ENCODE results near the gene PSKH1.
A peak's percentile ranks its signal among the peaks of the same experiment; 100 is the strongest.
"Not testable (repeated sequence)": the region's sequence is repeated elsewhere in the genome, so short reads cannot be mapped to it uniquely, and the experiment has no call there.

The PSKH1 gene

DNA sequence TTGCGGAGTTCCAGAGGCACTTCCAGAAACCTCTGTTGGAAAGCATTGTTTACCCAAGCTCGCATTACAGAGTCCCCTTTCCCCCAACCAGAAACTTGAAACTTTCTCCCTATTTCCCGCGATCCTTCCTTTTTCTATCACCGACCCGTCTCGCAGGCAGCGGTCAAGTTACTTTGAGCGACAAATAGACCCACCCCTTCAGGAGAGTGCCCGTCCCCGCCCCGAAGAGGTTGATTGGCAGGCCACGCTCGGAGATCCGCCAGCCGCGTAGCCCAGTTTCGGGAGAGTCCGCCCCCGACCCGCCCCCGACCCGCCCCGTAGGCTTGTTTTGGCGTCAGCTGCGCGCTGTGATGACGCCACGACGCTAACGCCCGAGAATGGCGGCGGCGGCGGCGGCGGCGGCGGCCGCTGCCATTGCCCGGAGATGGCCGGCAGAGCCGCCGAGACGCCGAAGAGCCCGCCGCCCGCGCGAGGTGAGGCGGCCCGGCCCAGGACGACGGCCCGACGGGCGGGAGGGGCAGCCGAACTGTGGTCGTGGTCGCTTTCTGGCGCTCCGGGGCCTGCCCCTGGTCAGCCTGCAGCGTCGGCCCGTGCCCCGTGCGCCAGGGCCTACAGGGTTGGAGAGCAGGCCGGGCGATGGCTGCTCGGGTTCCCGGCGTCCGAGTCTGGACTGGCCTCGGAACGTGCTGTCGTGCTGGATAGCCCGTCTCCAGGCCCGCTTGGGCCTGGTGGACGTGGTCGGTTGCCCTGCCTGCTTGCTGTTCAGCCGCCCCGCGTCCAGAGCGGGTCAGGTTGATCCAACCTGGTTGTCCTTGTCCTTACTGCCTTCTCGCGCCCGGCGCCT lies at the start of gene PSKH1:
TSS of gene PSKH1 (plus strand) at position 356 of the 844 bp plus-strand sequence. CDS start 15,496 bp downstream, outside the sequence.
- DNase-seq (ENCODE audit: low read depth in 4 of 4, low spot score in 1 of 4): peak; percentile 83 to 93 (median 92)

DNA sequence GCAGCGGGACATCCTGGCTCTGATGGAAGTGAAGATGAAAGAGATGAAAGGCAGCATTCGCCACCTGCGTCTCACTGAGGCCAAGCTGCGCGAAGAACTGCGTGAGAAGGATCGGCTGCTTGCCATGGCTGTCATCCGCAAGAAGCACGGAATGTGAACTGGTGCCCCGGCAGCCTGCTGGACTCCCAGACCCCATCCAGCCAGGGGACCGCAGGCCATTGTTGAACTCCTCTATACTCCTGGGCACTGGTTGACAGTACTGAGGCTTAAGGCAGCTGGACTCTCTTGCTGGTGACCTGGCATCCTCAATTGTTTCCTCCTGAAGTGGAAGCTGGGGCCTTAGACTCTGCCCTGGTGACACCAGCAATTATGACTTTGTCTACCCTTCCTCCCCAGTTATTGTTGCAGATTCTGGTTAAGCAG lies 49.7 kb upstream of the PSKH1 start:
- no peak for DNase-seq (ENCODE audit: low read depth in 4 of 4, low spot score in 1 of 4)

DNA sequence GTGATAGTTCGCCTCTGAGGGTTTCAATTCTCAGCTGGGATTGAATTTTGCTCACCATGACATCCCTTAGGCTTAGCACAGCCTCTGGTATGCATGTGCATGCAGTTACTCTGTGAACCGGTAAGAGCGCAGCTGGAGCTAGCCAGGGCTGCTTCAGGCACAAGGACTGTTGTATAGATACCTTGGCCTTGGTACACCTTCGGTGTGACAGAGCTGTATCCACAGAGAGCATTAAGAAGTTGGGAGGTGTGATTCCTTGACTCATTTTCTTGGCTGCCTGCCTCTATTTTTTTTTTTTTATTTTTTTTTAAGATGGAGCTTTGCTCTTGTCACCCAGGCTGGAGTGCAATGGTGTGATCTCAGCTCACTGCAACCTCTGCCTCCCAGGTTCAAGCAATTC lies 48.6 kb upstream of the PSKH1 start:
- DNase-seq (ENCODE audit: low read depth in 4 of 4, low spot score in 1 of 4): no peak

DNA sequence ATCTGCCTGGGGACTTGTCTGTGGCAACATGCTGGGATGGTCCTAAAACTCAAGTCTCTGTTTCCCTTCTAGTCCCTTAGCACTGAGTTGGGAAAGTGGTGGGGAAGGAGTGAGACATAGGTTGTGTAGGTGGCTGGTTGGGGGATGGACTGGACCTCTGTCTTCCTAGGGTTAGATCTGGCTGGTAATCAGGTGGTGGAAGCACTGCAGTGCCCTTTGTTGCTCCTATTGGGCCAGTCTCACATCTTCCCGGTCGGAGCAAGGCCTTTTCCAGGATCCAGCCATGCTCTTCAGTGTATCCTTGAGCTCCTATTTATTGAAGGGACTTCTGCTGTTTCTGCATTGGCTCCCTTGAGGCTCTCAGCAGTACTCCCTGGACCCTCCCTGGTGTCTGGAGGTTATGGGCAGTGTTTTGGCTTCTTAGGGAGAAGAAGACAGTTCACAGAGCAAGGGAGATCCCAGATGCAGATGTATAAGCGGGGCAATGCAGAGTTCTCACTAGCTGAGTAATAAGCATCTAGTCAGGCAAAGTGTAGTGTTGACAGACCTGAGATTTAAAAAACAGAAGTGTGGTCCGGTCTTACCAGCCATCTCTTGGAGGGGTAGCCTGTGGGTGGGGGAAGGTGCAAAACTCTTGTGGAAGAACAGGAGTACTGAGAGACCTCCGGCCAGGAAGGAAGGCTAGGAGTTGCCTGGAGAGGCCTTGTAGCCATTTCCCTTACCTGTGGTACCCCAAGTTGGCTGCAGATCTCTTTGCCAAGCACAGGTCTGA lies 47.6 kb upstream of the PSKH1 start:
- DNase-seq (ENCODE audit: low read depth in 4 of 4, low spot score in 1 of 4): no peak

DNA sequence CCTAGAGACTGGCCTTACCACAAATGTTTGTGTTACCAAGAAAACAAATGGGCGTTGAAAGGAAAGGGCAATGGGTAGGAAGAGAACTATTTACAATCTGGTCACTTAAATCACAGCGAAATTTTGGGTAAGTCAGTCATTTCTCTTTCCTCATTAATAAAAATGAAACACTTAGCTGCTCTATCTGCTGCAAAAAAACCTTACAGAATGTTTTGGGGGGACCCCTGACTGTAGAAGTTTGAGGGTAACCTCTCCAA lies 47.1 kb upstream of the PSKH1 start:
- DNase-seq (ENCODE audit: low read depth in 4 of 4, low spot score in 1 of 4): no peak

DNA sequence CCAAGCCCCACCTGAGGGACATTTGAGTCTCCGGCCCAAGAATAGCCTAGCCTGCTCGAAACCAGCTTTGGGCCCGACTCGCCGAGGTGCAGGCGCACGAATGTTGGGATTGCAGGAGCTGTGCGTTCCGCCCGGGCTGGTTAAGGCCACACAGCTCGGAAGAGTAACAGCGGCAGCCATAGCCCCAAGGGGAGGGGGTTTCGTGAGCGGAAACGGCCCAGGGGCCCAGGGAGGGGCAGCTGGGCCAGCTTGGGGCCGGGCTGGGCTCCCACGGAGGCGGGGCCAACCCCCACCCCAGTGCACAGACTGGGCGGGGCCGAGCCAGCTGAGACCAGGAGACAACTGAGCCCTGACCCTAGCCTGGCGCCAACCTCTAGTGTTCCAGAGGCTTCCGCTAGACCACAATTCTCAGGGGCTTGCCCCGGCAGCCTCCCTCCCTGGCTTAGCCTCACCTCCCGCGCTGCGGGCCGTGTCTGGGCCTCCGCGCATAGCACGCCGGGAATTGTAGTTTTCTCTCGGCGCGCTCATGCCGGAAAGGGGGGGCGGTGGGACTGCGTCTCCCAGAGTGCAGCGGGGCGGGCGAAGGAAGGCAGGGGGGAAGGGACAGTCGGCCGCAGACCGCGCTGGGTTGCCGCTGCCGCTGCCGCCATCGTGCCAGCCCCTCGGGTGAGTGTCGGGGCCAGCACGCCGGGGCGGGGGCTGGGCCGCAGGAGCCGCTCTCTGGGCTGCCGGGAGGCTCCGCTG lies 46.6 kb upstream of the PSKH1 start, which contains the start of gene NUTF2:
TSS of gene NUTF2 (plus strand) at position 614 of the 744 bp plus-strand sequence. CDS start 18,198 bp downstream, outside the sequence.
- DNase-seq (ENCODE audit: low read depth in 4 of 4, low spot score in 1 of 4): peak; percentile 86 to 96 (median 91)

DNA sequence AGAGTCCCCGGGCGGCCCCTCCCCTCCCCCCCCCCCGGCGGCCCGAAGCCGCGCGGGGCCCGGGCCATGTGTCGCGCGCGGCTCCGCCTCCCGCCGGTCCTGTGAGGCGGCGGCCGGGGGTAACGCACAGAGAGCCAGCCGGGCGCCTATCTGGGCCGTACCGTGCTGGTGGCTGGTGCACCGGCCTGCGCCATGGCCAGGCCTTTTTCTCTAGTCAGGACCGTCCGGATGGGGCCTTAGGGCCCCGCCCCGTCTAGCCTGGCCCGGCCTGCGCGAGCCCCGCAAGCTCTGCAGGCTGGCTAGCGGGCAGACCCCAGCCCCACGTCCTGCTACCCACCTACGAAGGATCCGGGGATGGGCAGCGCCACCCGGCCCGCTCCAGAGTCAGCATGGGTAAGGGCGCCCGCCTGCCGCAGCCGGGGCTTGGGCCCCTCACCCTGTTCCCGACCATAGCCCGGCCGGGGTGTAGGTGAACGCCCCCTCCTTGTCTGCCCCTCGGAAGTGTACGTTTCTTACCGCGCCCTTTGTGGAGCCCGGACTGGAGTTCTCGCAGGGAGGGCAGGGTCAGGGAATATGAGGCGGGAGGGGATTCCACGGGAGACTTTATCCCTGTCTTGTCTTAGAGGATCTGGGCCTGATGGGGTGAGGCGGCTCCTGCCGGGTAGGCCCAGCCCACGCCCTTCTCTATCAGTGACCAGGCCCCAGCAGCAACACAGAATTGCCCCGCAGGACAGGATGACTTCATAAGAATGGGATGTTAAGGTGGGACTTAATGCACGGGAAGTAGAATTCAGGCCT lies 45.8 kb upstream of the PSKH1 start, which contains the start of gene CENPT:
TSS of gene CENPT (minus strand) at position 630 of the 798 bp plus-strand sequence. CDS start 13,834 bp downstream, outside the sequence.
- peak in 2 of 4 experiments; percentile 19 to 59 for DNase-seq (ENCODE audit: low read depth in 4 of 4, low spot score in 1 of 4)

DNA sequence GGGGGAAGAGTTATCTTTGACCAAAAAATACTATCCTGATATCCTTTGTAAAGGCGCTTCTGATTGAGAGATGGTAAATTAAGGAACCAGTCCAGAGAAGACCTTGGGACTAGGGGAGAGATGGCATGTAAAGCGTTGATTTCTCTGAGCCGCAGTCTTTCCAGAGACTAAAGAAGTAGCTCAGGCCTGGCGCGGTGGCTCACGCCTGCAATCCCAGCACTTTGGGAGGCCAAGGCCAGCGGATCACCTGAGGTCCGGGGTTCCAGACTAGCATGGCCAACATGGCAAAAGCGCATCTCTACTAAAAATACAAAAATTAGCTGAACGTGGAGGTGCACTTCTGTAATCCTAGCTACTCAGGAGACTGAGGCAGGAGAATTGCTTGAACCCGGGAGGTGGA lies 44.9 kb upstream of the PSKH1 start:
- DNase-seq (ENCODE audit: low read depth in 4 of 4, low spot score in 1 of 4): no peak

DNA sequence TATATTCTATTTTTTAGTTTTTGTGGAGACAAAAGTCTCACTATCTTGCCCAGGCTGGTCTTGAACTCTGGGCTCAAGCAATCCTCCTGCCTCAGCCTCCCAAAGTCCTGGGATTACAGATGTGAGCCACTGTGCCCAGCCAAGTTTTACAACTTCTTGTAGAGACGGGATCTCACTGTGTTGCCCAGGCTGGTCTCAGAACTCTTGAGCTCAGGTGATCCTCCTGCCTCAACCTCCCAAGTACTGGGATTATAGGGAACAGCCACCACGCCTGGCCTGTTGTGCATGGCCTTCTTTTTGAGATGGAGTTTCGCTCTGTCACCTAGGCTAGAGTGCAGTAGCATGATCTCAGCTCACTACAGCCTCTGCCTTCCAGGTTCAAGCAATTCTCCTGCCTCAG lies 39.4 kb upstream of the PSKH1 start:
- no peak for DNase-seq (ENCODE audit: low read depth in 4 of 4, low spot score in 1 of 4)

DNA sequence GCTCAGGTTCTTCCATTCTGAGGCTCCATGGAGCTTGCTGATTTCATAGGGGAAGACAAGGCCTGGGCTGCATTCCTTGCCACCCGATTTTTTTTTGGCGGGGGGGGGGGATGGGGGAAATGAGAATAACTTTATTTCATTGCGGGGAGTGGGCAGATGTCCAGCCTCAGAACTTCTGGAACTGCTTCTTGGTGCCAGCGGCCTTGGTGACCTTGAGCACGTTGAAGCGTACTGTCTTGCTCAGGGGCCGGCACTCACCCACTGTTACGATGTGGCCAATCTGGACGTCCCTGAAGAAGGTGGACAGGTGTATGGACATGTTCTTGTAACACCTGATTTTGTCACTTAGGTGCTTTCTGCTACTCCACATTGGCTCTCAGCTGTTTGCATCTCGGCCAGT lies 37.3 kb upstream of the PSKH1 start:
- DNase-seq (ENCODE audit: low read depth in 4 of 4, low spot score in 1 of 4): no peak

DNA sequence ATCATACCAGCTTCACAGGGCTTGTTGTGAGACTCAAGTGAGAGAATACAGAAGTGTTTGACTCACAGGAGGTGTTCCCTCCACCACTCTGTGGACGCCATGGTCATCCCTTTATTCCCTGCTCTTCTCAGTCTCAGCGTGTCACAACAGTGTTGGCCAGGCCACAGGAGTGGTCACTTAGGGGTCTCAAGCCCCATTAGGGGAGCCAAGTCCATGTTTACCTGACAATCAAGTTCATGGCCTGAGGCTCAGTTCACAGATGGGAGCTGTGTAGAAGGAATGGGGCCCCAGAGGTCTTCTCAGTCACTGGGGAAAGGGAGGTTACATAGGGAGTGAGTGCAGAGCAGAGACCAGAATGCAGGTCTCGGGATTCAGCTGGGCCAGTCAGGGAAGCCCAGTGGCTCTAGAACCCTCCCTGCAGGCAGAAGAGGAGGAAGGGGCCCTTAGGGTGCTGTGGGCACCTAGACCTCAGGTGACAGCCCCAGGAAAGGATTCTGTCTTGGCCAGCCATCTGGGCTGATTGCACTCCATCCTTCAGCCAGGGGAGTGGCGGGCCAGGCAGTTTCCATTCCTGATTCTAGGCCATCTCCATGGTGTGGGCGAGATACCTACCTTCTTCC lies 36.0 kb upstream of the PSKH1 start:
- no peak for DNase-seq (ENCODE audit: low read depth in 4 of 4, low spot score in 1 of 4)

DNA sequence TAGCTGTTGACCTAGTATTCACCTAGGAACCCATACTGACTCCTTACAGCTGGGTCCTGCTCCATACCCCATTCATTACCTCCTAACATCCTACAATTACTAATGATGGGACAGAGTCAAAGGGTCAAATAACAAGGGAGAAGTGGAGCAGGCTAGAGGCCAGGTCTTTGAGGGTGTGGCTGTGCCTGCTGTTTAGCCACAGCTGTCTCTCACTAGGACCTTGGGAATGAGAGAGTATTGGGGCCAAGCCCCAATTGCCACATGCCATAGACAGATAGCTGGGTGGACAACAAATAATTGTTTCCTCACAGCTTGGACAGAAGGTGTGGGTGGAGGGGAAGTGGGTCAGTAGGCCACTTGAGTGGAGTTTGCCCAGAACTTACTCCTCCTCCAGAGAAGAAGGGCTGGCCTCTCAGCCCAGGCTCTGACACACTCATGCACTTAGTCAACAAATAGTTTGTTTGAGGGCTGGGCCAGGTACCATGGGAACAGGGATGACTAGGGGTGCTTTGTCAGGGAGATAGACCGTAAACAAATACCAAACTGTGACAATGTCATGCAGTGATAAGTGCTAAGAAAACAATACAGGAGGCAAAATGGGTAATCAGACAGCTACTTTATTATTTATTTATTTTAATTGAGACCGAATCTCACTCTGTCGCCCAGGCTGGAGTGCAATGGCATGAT lies 35.4 kb upstream of the PSKH1 start:
- DNase-seq (ENCODE audit: low read depth in 4 of 4, low spot score in 1 of 4): no peak

DNA sequence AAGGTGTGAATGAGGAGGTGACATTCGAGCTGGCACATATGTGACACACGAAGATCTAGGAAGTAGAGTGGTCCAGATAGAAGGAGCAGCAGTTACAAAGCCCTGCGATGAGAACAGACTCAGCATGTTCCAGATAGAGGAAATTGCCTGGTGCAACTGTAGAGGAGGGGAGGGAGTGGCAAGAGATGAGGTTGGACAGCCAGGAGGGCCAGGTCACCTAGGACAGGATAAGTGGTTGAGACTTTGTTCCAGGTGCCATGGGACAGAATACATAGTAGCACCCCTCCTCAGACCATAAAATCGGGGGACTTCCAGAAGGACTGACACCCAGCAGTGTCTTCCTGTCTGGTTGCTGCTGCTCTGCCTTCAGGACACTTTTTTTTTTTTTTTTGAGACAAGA lies 34.6 kb upstream of the PSKH1 start:
- DNase-seq (ENCODE audit: low read depth in 4 of 4, low spot score in 1 of 4): no peak

DNA sequence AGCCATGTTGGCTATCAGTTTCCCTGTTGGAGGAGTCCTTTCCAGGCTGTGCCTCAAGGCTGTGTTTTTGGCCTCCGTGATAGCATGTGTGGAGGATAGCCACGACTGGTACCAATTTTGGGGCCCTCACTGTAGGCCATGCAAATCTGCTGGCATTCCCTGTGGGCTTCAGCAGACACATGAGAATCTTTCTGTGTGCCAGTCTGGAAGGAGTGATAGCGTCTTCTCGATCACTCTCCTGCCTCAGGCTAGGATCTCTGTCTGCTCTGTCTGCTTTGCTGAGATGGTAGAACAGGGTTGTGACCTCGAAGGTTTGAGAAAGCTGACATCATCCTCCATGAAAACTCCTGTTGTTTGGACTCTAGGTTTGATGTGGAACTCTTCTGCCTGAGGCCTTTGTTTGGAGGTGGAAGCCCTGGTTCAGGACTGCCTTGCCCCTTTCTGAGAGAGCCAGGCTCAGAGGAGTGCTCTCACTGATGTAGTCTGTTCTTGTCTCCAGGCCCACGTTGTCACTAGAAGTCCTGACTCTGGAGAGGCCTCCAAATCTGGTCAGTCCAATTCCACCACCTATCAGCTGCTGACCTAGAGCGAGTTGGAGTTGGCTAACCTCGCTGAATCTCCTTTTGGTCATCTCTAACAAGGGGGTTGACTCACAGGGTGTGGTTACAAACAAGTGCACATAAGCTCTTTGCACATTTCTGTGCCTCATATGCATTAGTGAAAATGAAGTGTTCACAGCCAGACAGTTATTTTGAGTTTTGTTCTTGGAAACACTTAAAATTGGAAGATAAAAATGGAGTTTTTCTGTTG lies 32.3 kb upstream of the PSKH1 start:
- DNase-seq (ENCODE audit: low read depth in 4 of 4, low spot score in 1 of 4): no peak

DNA sequence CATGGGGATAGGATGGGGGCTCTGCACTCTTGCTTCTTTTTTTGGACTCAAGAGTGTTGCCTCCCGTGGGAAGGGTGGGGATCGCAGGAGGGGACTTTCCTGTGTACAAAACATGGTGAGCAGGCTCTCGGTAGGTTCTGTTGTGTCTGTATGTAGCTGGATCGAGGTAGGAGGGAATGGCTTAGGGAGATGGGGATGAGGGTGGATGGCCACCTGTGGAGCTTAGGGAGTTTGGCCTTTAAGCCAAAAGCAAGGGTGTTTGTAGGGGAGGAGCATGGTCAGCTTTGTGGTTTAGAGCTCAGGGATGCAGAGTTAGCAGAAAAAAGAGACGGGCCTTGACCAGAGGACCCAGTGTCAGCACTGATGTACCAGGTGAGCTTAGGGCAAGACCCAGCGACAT lies 31.2 kb upstream of the PSKH1 start:
- no peak for DNase-seq (ENCODE audit: low read depth in 4 of 4, low spot score in 1 of 4)

DNA sequence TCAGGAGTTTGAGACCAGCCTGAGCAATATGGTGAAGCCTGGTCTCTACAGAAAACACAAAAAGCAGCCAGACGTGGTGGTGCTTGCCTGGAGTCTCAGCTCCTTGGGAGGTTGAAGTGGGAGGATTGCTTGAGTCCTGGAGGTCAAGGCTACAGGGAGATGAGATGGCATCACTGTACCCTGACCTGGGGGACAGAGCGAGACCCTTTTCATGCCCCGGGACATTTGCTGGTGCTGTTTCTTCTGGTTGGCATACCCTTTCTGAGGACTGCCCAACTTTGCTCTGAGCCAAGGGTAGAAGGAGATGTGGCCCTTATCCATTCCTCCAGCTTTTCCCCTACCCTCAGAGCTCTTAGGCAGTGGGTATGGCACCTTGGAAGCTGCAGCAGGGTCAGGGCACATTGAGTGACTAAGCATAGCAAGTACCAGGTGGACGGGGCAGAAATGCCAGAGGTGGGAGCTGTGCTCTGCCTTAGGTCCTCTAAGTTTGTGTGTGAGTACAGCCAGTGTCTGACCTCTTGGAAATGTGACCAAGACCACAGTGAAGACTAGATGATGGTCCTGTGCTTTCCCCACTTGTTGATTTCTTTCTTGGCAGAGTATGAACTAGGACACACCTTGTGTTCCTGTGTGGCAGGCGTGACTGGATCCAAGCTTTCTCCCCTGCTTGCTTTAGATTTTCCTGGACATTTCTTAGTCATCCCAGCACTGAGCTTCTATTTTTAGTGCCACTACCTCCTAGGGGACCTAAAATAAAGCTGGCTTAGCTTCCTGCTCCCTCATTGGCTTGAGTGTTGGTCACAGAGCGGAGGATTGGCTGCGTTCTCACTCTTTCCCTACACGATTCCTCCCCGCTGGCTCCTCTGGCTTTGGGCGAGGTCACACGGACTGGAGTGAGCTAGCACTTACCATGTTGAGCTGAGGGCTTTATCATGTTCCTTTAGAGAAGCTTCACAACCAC lies 30.2 kb upstream of the PSKH1 start:
- DNase-seq (ENCODE audit: low read depth in 4 of 4, low spot score in 1 of 4): no peak

DNA sequence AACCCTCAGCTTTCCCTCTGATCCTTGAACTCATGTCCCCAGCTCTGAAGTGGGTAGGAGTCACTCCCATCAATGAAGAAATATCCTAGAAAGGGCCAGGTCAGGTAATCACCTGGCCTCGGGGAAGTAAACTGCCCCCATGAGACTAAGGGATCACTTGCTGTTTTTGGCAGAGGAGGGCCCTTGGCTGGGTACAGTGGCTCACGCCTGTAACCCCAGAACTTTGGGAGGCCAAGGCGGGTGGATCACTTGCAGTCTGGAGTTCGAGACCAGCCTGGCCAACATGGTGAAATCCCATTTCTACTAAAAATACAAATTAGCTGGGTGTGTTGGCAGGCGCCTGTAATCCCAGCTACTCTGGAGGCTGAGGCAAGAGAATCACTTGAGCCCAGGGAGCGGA lies 29.0 kb upstream of the PSKH1 start:
- not testable (repeated sequence) for DNase-seq (ENCODE audit: low read depth in 4 of 4, low spot score in 1 of 4)

DNA sequence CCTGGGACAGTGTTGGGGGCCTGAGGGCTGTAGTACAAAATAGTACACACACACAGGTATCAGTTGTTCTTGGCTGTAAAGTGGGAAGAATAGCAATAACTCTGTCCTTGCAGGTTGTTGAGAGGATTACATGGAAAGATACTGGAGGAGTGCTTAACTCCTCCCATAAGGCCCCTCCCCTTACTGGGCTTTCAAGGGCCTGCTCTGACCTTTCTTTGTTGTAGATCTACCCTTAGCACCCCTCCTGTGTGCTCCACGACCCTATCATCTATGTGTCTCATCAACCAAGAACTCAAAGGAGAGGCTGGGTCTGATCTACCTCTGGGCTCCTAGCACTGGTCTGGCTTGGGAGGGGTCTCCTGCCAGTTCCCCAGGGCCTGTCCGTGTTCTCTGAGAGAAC lies 28.5 kb upstream of the PSKH1 start:
- DNase-seq (ENCODE audit: low read depth in 4 of 4, low spot score in 1 of 4): no peak

All from stimulated activated CD4-positive, alpha-beta T cell treated with anti-CD3 and anti-CD28 coated beads, Interleukin-1b, Interleukin-23, amount 100 ng/mL, for 24 hours (primary cell).